HT-29 (cell line): ENCODE results near the gene ETNK2. TPM values are rescaled to one million over a fixed set of nuclear protein-coding genes. Genes with fewer than 3 reads are reported as not detected.

ENCODE experiments used
- DNase-seq: peaks from one replicate; pipeline ENCODE4 v3.0.0-alpha.2; 2015; ENCODE audit warnings: low spot score
- total RNA-seq: library from RNA; depleted of rRNA; stranded (reverse); fragments of >200 nt; shearing (Covaris generic); gene quantifications from 2 replicates; pipeline ENCODE4 v1.2.3, GENCODE V29; 2014

ETNK2 gene
- total RNA-seq, 1 experiment from 2014 or later = 0.15 TPM

GRCh38 chr1:204126956-204127355 lies 24.9 kb downstream of the ETNK2 start:
- no peak for DNase-seq

GRCh38 chr1:204126386-204126785 lies 25.5 kb downstream of the ETNK2 start:
- no peak for DNase-seq

GRCh38 chr1:204125759-204126351 lies 26.0 kb downstream of the ETNK2 start:
- DNase-seq = no peak

- DNase-seq = no peak
Measured at GRCh38 chr1:204124639-204125038, 27.2 kb downstream of the ETNK2 start.

- DNase-seq = no peak
Measured at GRCh38 chr1:204123376-204123775, 28.5 kb downstream of the ETNK2 start.

GRCh38 chr1:204121840-204122555 lies 29.8 kb downstream of the ETNK2 start:
- no peak for DNase-seq

- DNase-seq = no peak
Measured at GRCh38 chr1:204116539-204116938, 35.3 kb downstream of the ETNK2 start.

GRCh38 chr1:204115116-204115515 lies 36.7 kb downstream of the ETNK2 start:
- DNase-seq = no peak

GRCh38 chr1:204114606-204115005 lies 37.2 kb downstream of the ETNK2 start:
- no peak for DNase-seq

GRCh38 chr1:204113896-204114295 lies 37.9 kb downstream of the ETNK2 start:
- no peak for DNase-seq

- DNase-seq = no peak
Measured at GRCh38 chr1:204112876-204113730, 38.7 kb downstream of the ETNK2 start.

- peak; percentile 9 for DNase-seq
Measured at GRCh38 chr1:204110894-204111633, 40.8 kb downstream of the ETNK2 start.

GRCh38 chr1:204108312-204109141 lies 43.3 kb downstream of the ETNK2 start:
- DNase-seq = no peak

GRCh38 chr1:204107892-204108291 lies 44.0 kb downstream of the ETNK2 start:
- no peak for DNase-seq

- DNase-seq = no peak
Measured at GRCh38 chr1:204106825-204107224, 45.0 kb downstream of the ETNK2 start.

GRCh38 chr1:204105131-204105515 lies 46.7 kb downstream of the ETNK2 start:
- no peak for DNase-seq

GRCh38 chr1:204104331-204105130 lies 47.3 kb downstream of the ETNK2 start:
- DNase-seq = peak; percentile 59

GRCh38 chr1:204103431-204103741 lies 48.5 kb downstream of the ETNK2 start:
- DNase-seq = no peak

- DNase-seq = peak; percentile 45
Measured at GRCh38 chr1:204102739-204103430, 49.0 kb downstream of the ETNK2 start.
